Neural crest cell (in vitro differentiated cells): Measurements from ENCODE around the gene URI1. TPM values are rescaled to one million over a fixed set of nuclear protein-coding genes. Genes with fewer than 3 reads are reported as not detected.
A peak's percentile ranks its signal among the peaks of the same experiment; 100 is the strongest.

Experiments used
- DNase-seq: peaks from one replicate; pipeline ENCODE4 v3.0.0; 2021; ENCODE audit warnings: low read depth, mixed read lengths, low spot score
- H3K27ac Mint-ChIP-seq: one replicate; pipeline ENCODE4 v1.8.0; 2021; ENCODE audit warnings: mild to moderate bottlenecking, mixed read lengths; ENCODE audit not compliant: unreplicated experiment
- H3K27me3 Mint-ChIP-seq: 2 replicates; pipeline ENCODE4 v1.8.0; 2021; ENCODE audit warnings: low read depth, mild to moderate bottlenecking, mixed read lengths
- H3K36me3 Mint-ChIP-seq: 2 replicates; pipeline ENCODE4 v1.8.0; 2021; ENCODE audit warnings: low read depth, mild to moderate bottlenecking, mixed read lengths
- H3K4me1 Mint-ChIP-seq: 2 replicates; pipeline ENCODE4 v1.8.0; 2021; ENCODE audit warnings: mixed read lengths
- H3K4me3 Mint-ChIP-seq: one replicate; pipeline ENCODE4 v1.8.0; 2021; ENCODE audit warnings: mild to moderate bottlenecking, mixed read lengths
- H3K9me3 Mint-ChIP-seq: 2 replicates; pipeline ENCODE4 v1.8.0; 2021; ENCODE audit warnings: mixed read lengths
- CTCF ChIP-seq: fragments of 200-600 bp; sonication (generic); conservative IDR thresholded peaks from 2 replicates; pipeline ENCODE4 v1.5.0; 2021; ENCODE audit warnings: antibody characterized with exemption, mild to moderate bottlenecking
- long read RNA-seq: library from polyadenylated mRNA; unstranded; transcript quantifications from one replicate; pipeline ENCODE4 v2.0.0, GENCODE V29; 2020
- total RNA-seq: library from RNA; stranded (reverse); gene quantifications from 2 replicates; pipeline ENCODE4 v1.2.1, GENCODE V29; 2021

The URI1 gene
- total RNA-seq: 58.6 and 59.9 TPM in 2 replicates
- long read RNA-seq, partial matches to known transcripts: 5 of 9 reads
- long read RNA-seq, other reads (novel, unspliced or antisense): 1 of 9 reads

GRCh38 chr19:29941828-29942403, at the start of gene URI1:
Gene URI1, plus strand, starts transcription at chr19:29942239. Its CDS starts 309 bp downstream, at chr19:29942548.
- no peak for TF ChIP-seq CTCF
- peak within 1 kb of the TSS; percentile 97 for H3K4me3 Mint-ChIP-seq
- H3K9me3 Mint-ChIP-seq: peaks cover 18% of the 10 kb centered on the region
- H3K36me3 Mint-ChIP-seq: peaks cover 10% of the 10 kb centered on the region
- peaks cover 12% of the 10 kb centered on the region for H3K27me3 Mint-ChIP-seq
- DNase-seq: peak; percentile 93
- peak within 1 kb of the TSS; percentile 96 for H3K27ac Mint-ChIP-seq
- H3K4me1 Mint-ChIP-seq: peaks cover 36% of the 10 kb centered on the region

- H3K27me3 Mint-ChIP-seq: no peaks in the 10 kb centered on the region
- no peaks in the 10 kb centered on the region for H3K4me1 Mint-ChIP-seq
- H3K4me3 Mint-ChIP-seq: no peak overlapping the region
- no peaks in the 10 kb centered on the region for H3K36me3 Mint-ChIP-seq
- H3K9me3 Mint-ChIP-seq: peaks cover 4% of the 10 kb centered on the region
- H3K27ac Mint-ChIP-seq: no peak overlapping the region
- no peak for DNase-seq
- TF ChIP-seq CTCF: no peak
Observed at GRCh38 chr19:29893606-29894284, 48.3 kb upstream of the URI1 start.

DNA sequence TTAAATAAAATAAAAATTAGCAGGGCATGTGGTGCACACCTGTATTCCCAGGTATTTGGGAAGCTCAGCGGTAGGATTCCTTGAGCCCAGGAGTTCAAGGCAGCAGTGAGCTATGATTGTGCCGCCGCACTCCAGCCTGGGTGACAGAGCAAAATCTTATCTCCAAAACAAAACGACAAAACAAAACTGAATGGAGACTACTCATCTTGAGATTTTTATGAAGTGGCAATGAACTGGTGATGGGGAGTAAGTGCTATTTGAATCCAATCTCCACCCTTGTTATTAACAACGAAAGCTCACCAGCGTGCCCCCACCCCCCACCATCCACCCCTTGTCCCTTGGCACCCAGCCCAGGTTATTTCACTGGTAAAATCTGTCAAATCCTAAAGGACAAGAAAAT, 45.2 kb upstream of the URI1 start:
- TF ChIP-seq CTCF: no peak
- Mint-ChIP-seq H3K4me3 (no peak overlapping the region), H3K9me3 (no peaks in the 10 kb centered on the region), H3K36me3 (no peaks in the 10 kb centered on the region), H3K27me3 (no peaks in the 10 kb centered on the region), H3K27ac (no peak overlapping the region), H3K4me1 (no peaks in the 10 kb centered on the region)
- no peak for DNase-seq

GRCh38 chr19:29897466-29897865, 44.6 kb upstream of the URI1 start:
- DNase-seq: no peak
- Mint-ChIP-seq H3K4me3 (no peak overlapping the region), H3K36me3 (no peaks in the 10 kb centered on the region), H3K27ac (no peak overlapping the region), H3K27me3 (no peaks in the 10 kb centered on the region), H3K4me1 (no peaks in the 10 kb centered on the region), H3K9me3 (no peaks in the 10 kb centered on the region)
- no peak for TF ChIP-seq CTCF

DNA sequence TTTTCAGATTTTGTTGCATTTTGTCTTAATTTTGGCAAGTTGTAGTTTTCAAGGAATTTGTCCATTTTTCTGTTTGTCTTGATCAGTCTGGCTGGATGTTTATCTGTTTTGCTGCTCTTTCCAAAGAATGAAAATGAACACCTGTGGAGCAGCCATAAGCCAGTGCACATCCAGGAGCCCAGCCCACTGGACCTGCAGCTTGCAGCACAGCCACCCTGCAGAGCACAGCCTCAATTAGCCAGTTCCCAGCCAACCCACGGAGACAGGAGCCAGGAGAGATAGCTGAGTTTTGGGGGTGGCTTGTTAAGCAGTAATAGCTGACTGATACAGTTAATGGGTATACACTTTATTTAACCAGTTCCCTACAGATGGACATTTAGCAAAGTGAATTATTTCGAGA, 38.0 kb upstream of the URI1 start:
- Mint-ChIP-seq H3K27me3 (no peaks in the 10 kb centered on the region), H3K27ac (no peak overlapping the region), H3K4me3 (no peak overlapping the region), H3K4me1 (peaks cover 2% of the 10 kb centered on the region), H3K9me3 (no peaks in the 10 kb centered on the region), H3K36me3 (no peaks in the 10 kb centered on the region)
- no peak for TF ChIP-seq CTCF
- no peak for DNase-seq
